Measurements from ENCODE around the gene COX17.

The COX17 gene, protein sequence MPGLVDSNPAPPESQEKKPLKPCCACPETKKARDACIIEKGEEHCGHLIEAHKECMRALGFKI

DNA sequence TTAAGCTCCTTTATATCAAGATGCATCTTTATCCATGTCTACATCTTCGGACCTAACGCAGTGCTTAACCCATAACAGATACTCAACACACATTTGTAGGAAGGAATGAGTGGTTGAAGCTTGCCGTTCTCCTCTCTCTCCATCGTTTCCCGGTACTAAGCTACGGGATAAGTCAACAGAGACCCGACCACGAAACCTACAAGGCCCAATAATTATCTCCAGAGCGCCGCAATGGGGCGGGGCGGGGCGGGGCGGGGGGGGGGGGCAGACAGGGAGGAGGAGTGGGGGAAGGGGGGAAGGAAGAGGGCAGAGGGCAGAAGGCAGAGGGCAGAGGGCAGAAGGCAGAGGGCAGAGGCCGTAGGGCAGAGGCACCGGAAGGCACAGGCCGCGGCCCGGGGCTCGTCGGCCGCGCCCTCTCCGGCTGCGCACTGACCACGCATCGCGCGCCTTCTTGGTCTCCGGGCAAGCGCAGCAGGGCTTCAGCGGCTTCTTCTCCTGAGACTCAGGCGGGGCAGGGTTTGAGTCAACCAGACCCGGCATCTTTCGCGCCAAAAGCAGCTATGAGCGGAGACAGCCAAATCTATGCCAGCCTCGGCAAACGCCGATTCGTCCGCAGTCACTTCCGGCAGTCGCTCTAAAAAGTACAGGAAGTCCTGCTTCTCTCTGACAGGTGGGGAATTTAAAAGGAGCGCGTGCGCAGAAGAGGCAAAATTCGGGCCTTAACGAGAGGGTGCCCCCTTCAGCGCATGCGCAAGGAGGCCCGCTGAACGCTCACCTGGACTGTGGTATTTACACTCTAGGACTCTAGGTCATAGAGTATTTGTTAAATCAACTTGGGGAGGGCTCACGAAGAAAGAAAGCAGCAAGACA lies at the start of gene COX17:
Gene COX17, minus strand, starts transcription at position 636 of the 870 bp plus-strand sequence. Its CDS starts 96 bp downstream, at position 540.
- TF ChIP-seq, protein P1, sequence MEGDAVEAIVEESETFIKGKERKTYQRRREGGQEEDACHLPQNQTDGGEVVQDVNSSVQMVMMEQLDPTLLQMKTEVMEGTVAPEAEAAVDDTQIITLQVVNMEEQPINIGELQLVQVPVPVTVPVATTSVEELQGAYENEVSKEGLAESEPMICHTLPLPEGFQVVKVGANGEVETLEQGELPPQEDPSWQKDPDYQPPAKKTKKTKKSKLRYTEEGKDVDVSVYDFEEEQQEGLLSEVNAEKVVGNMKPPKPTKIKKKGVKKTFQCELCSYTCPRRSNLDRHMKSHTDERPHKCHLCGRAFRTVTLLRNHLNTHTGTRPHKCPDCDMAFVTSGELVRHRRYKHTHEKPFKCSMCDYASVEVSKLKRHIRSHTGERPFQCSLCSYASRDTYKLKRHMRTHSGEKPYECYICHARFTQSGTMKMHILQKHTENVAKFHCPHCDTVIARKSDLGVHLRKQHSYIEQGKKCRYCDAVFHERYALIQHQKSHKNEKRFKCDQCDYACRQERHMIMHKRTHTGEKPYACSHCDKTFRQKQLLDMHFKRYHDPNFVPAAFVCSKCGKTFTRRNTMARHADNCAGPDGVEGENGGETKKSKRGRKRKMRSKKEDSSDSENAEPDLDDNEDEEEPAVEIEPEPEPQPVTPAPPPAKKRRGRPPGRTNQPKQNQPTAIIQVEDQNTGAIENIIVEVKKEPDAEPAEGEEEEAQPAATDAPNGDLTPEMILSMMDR (conservative IDR thresholded peaks at IDR 0.05; ENCODE audit: low read depth), result no peak
- CTCF ChIA-PET, result interaction anchor here (0.6 kb wide), 1 partner anchor 202 kb away, joined by 3 read pairs; no protein-coding TSS in a partner anchor
- POLR2A ChIA-PET (ENCODE audit: low non-redundant PET), result interaction anchor here (0.5 to 1.9 kb wide), 2 partner anchors 157 to 178 kb away, joined by 4 to 5 read pairs; partner anchors contain the start of gene TIMMDC1

DNA sequence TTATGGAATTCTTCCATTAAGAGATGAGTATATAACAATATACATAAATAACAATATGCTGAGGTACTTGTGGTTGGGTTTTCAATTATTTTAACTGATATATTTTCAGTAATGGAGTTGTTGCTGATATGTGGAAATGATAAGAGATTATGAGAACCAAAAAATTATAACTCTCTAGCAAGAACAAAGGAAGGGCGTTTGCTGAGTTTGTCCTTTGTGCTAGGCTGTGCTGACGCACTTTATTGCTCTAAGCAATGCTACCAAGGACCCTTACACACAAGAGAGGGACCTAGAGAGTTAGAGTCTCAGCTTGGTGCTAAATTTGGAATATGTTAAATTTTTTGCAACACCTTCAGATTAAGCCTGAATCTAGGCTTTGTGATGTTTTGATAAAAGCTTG lies 49.7 kb upstream of the COX17 start:
- TF ChIP-seq, protein P1 (conservative IDR thresholded peaks at IDR 0.05; ENCODE audit: low read depth), result no peak
- no peak overlapping the region for H3K27ac ChIP-seq
- ChIA-PET POLR2A (ENCODE audit: low non-redundant PET) (no interaction called here), CTCF (no interaction called here)
- DNase-seq (ENCODE audit: low spot score), result no peak

More for the DNA sequence above, at the start of gene COX17:
- peak within 1 kb of the TSS; percentile 96 for H3K27ac ChIP-seq
- DNase-seq (ENCODE audit: low spot score), result peak; percentile 99

DNA sequence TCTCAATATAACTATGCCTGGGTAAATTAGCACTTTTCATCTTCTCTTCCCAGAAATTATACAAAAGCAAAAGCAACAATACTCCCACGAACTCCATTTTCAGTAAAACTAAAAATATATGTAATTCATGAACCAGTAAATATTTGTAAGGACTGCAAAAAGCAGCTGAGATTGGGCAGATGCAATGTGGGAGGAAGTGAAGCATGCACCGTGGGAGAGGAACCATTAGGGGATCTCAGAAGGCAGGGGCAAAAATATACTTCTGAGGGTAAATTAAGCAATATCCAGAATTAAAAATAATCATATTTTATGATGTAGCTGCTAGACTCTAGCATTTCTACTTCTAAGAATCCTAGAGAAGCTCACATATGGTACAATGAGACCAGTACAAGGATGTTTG lies 45.8 kb upstream of the COX17 start:
- TF ChIP-seq, protein P1 (conservative IDR thresholded peaks at IDR 0.05; ENCODE audit: low read depth), result no peak
- no peak for DNase-seq (ENCODE audit: low spot score)
- CTCF ChIA-PET, result no interaction called here
- POLR2A ChIA-PET (ENCODE audit: low non-redundant PET), result no interaction called here
- H3K27ac ChIP-seq, result no peak overlapping the region

DNA sequence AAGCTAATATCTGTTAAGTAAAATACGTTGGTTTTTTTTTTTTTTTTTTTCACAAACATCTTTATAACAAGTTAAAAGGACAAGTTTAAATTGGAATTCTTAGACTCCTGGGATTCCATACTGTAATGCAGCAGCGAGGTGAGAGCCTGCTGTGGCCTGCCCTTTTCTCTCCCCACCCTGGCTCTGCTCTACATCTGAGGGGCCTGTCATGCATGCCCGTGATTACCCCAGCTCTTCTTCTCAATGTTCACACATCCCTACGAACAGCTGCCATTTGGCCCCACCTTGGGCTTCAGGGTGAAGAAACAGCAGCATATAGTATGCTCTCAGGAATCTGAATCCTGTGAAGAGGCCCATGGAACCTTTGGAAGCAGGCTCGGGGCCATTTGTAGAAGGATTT lies 40.3 kb upstream of the COX17 start:
- ChIA-PET POLR2A (ENCODE audit: low non-redundant PET) (no interaction called here), CTCF (interaction anchor here (0.5 to 0.7 kb wide), 3 partner anchors 24 to 528 kb away, joined by 3 to 4 read pairs (median 3); no protein-coding TSS in a partner anchor)
- TF ChIP-seq, protein P1 (conservative IDR thresholded peaks at IDR 0.05; ENCODE audit: low read depth), result no peak
- no peak overlapping the region for H3K27ac ChIP-seq
- DNase-seq (ENCODE audit: low spot score), result no peak

DNA sequence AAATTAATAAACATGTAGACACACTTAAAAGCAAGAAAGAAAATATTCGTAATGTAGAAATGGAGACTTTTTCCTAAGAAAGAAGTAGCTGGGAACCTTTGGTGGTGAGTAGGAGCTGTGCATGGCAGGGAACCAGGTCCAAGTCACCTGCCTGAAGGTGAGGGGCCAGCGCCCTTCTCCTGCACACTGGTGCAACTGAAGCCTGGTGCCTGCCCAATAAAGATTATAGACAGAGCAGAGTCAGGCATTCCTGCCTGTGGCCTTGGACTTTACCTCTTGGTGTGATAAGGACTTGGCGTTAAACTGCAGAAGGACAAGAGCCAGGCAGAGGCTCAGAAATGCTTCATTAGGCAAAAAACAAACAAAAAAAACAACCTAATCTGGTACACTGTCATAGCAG lies 39.8 kb upstream of the COX17 start:
- H3K27ac ChIP-seq, result no peak overlapping the region
- TF ChIP-seq, protein P1 (conservative IDR thresholded peaks at IDR 0.05; ENCODE audit: low read depth), result no peak
- DNase-seq (ENCODE audit: low spot score), result no peak
- ChIA-PET POLR2A (ENCODE audit: low non-redundant PET) (no interaction called here), CTCF (interaction anchor here (0.6 to 0.7 kb wide), 2 partner anchors 277 to 528 kb away, joined by 3 to 4 read pairs; no protein-coding TSS in a partner anchor)

DNA sequence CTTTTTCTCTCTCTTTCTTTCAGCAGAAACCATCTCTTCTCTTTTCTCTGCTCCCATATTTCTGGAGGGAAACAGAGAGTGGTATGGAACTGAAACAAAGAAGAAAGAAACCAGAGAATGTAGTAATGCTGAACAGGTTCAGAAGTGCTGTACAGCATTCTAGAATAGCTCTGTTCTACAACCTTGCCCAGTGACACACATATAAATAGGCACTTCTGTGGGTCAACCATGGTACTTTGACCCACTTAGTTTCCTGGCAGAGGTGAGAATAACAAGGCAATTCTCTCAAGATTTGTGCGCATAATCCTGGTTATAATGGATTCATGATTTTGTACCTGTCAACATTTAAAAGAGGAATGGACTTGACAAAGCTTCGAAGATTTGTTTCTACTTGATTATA lies 37.9 kb upstream of the COX17 start:
- no peak overlapping the region for H3K27ac ChIP-seq

More for the DNA sequence above, 37.9 kb upstream of the COX17 start:
- POLR2A ChIA-PET (ENCODE audit: low non-redundant PET), result interaction anchor here (0.6 kb wide), 1 partner anchor 9 kb away, joined by 3 read pairs; no protein-coding TSS in a partner anchor
- TF ChIP-seq, protein P1 (conservative IDR thresholded peaks at IDR 0.05; ENCODE audit: low read depth), result no peak
- DNase-seq (ENCODE audit: low spot score), result no peak
- CTCF ChIA-PET, result interaction anchor here (0.6 kb wide), 1 partner anchor 474 kb away, joined by 3 read pairs; no protein-coding TSS in a partner anchor
